Measurements from ENCODE around the gene ITGB3.

- TF ChIP-seq EP300 (IDR thresholded peaks at IDR 0.05) (no peak), CTCF (IDR thresholded peaks at IDR 0.05) (no peak), POLR2A (IDR thresholded peaks at IDR 0.05) (no peak)
Observed at GRCh38 chr17:47222047-47222446, 31.6 kb upstream of the ITGB3 start.
